ENCODE results near the gene ODAPH. TPM values are rescaled to one million over a fixed set of nuclear protein-coding genes. Genes with fewer than 3 reads are reported as not detected.

ODAPH gene
- total and polyA plus RNA-seq, 2 of the 4 experiments (the other 2 are of a cell fraction) = not detected

DNA sequence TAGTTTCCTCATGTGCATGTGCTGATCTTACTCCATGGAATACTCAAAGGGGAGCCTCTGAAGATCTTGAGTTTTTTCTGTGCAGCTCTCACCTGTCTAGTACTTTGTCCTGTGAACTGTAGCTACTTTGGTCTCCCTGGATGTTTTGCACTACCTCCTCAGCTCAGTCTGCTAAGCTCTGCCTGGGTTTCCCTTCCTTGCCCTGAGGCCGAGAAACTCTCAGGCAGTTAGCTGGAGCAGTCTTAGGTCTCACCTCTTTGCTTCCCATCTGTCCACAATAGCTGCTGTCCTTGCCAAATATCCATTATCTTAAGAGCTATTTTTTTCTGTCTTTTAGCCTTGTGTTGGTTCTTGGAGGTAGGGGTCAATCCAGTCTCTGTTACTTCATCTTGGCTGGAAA lies 30.0 kb upstream of the ODAPH start:
- no peak overlapping the region for H3K4ac ChIP-seq (ENCODE audit: low read depth, low read length)
- no peak overlapping the region for H3K4me3 ChIP-seq (ENCODE audit: insufficient read depth, low read depth, low read length)
- no TSS peak for BruUV-seq (replicated peaks)
- H4K5ac ChIP-seq (ENCODE audit: low read depth, low read length) = no peak overlapping the region
- H3K4me2 ChIP-seq (ENCODE audit: low read depth, low read length) = no peak overlapping the region
- H3K23ac ChIP-seq (ENCODE audit: low read depth, low read length) = no peak overlapping the region
- no peaks in the 10 kb centered on the region for H4K20me1 ChIP-seq (ENCODE audit: insufficient read depth, low read length)
- no peak for DNase-seq
- no peak overlapping the region for H3K56ac ChIP-seq (ENCODE audit: extremely low read depth, insufficient read depth, low read length)
- H2BK15ac ChIP-seq (ENCODE audit: low read depth, low read length) = no peak overlapping the region
- no peak overlapping the region for H2BK20ac ChIP-seq (ENCODE audit: low read depth, low read length)
- H3K14ac ChIP-seq (replicated peaks; ENCODE audit: low read depth, low read length) = no peak overlapping the region
- peaks cover 17% of the 10 kb centered on the region for H3K36me3 ChIP-seq (ENCODE audit: control insufficient read depth, insufficient read depth, low read length)
- no peak overlapping the region for H2BK5ac ChIP-seq (ENCODE audit: low read depth, low read length, poor library complexity, severe bottlenecking)
- TF ChIP-seq, protein P1, sequence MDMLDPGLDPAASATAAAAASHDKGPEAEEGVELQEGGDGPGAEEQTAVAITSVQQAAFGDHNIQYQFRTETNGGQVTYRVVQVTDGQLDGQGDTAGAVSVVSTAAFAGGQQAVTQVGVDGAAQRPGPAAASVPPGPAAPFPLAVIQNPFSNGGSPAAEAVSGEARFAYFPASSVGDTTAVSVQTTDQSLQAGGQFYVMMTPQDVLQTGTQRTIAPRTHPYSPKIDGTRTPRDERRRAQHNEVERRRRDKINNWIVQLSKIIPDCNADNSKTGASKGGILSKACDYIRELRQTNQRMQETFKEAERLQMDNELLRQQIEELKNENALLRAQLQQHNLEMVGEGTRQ (IDR thresholded peaks at IDR 0.05; ENCODE audit: low read depth, low read length) = no peak
- no peak for TF ChIP-seq MAZ (IDR thresholded peaks at IDR 0.05; ENCODE audit: borderline replicate concordance, low read depth, low read length)
- TF ChIP-seq CTCF (conservative IDR thresholded peaks at IDR 0.05; ENCODE audit: low read depth, low read length) = no peak
- TF ChIP-seq MXI1 (IDR thresholded peaks at IDR 0.05; ENCODE audit: borderline replicate concordance, low read depth, low read length) = no peak
- TF ChIP-seq BHLHE40 (IDR thresholded peaks at IDR 0.05; ENCODE audit: low read depth, low read length) = no peak
- no peak for ATAC-seq (ENCODE audit: low read depth)
- H3K9me3 ChIP-seq (ENCODE audit: control insufficient read depth, insufficient read depth, low read length) = no peaks in the 10 kb centered on the region
- dilution Hi-C loops (cut with HindIII; ENCODE audit: low sequenced_read_pairs, unreplicated experiment) = no loop called here
- in situ Hi-C loops (cut with MboI; ENCODE audit: low sequenced_read_pairs) = no loop called here
- no peak overlapping the region for H3K27ac ChIP-seq (ENCODE audit: insufficient read depth, low read length)
- CTCF ChIA-PET = interaction anchor here (0.6 kb wide), 1 partner anchor 187 kb away, joined by 3 read pairs; no protein-coding TSS in a partner anchor
- H3K27me3 ChIP-seq (ENCODE audit: control insufficient read depth, insufficient read depth, low read length) = no peaks in the 10 kb centered on the region
- no peak overlapping the region for H3K9ac ChIP-seq (ENCODE audit: low read depth, low read length)
- H3K79me1 ChIP-seq (ENCODE audit: low read depth in 1 of 2, low read length in 2 of 2) = peaks cover 6% of the 10 kb centered on the region in 2 experiments; a peak in 2 of 4 replicates
- intact Hi-C loops (cut with micrococcal nuclease) = loop anchor here (1.0 kb wide), 1 partner anchor 20 kb away; no protein-coding TSS in a partner anchor
- H2AK9ac ChIP-seq (replicated peaks; ENCODE audit: low read depth, low read length, poor library complexity) = no peak overlapping the region
- H3K4me1 ChIP-seq (ENCODE audit: control insufficient read depth, insufficient read depth, low read length) = peaks cover 3% of the 10 kb centered on the region
- POLR2A ChIA-PET (ENCODE audit: unreplicated experiment) = no interaction called here
- H2AFZ ChIP-seq (replicated peaks; ENCODE audit: low read length, poor library complexity) = no peak overlapping the region
- H2BK120ac ChIP-seq (ENCODE audit: low read depth, low read length) = no peak overlapping the region
- no peak overlapping the region for H4K8ac ChIP-seq (ENCODE audit: low read depth in 2 of 2, low read length in 2 of 2)
- no CpG with 5 or more reads among the region's 1 CpG for WGBS, 2 experiments (ENCODE audit: extremely low coverage in 2 of 2, insufficient read length in 1 of 2)
- H3K9me1 ChIP-seq (ENCODE audit: insufficient read depth, low read length) = no peaks in the 10 kb centered on the region
- no peak overlapping the region for H2AK5ac ChIP-seq (ENCODE audit: low read depth, low read length)
- no peak overlapping the region for H3K18ac ChIP-seq (ENCODE audit: low read depth, low read length)
- no peak overlapping the region for H4K91ac ChIP-seq (ENCODE audit: insufficient read depth, low read depth, low read length)
